ENCODE data around the gene PROM1.

The PROM1 gene

GRCh38 chr4:15944895-15945294, 138.9 kb downstream of the PROM1 start:
- DNase-seq (ENCODE audit: low read depth in 2 of 2) = no peak

- DNase-seq (ENCODE audit: low read depth in 2 of 2) = no peak
Observed at GRCh38 chr4:15942283-15942682, 141.5 kb downstream of the PROM1 start.

GRCh38 chr4:15938640-15939039, 145.2 kb downstream of the PROM1 start, which contains the start of gene FGFBP1:
Gene FGFBP1, minus strand, starts transcription at chr4:15938740. Its CDS starts 2,108 bp downstream, at chr4:15936632.
- no peak for DNase-seq (ENCODE audit: low read depth in 2 of 2)

DNA sequence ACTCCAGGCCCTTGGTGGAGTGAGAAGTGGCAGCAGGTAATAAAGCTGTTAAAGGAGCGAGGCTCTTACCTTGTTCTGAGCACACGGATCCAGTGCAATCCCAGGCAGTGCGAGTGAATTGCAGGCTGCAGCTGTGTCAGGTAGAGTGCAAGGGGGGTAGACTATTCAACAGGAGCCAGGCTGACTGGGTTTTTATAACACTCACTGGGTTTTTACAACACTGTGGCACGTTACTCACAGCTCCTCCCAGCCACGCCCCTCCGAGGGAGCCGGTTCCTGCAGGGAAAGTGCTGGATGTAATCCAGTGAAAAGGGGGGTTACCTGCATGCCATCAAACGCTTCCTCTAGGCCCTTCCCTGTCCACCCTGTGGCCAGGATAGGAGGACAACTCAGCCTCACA, 145.6 kb downstream of the PROM1 start:
- no peak for DNase-seq (ENCODE audit: low read depth in 2 of 2)

GRCh38 chr4:15936495-15936894, 147.3 kb downstream of the PROM1 start:
- DNase-seq (ENCODE audit: low read depth in 2 of 2) = no peak

- DNase-seq (ENCODE audit: low read depth in 2 of 2) = no peak
Observed at GRCh38 chr4:15935504-15936402, 148.1 kb downstream of the PROM1 start.

- no peak for DNase-seq (ENCODE audit: low read depth in 2 of 2)
Observed at GRCh38 chr4:15934259-15934658, 149.6 kb downstream of the PROM1 start.

GRCh38 chr4:15931451-15932210, 152.2 kb downstream of the PROM1 start:
- DNase-seq (ENCODE audit: low read depth in 2 of 2) = no peak

DNA sequence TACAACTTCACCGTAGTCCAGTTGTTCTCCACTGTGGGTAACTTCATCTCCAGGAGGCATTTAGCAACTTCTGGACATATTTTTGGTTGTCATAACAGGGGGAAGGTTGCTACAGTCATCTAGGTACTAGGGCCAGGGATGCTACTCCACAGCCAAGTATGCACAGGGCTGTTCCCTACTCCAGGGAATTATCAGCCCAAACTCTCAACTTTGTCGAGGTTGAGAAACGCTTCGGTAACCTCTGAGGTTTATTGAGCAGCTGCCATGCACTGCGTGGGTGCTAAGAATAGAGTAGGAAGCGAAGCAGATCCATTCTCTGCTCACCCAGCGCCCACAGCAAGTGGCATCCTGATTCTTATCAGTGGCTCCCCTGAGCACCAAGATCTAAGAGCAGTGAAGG, 153.5 kb downstream of the PROM1 start:
- DNase-seq (ENCODE audit: low read depth in 2 of 2) = no peak

GRCh38 chr4:15929540-15929939, 154.3 kb downstream of the PROM1 start:
- DNase-seq (ENCODE audit: low read depth in 2 of 2) = no peak

DNA sequence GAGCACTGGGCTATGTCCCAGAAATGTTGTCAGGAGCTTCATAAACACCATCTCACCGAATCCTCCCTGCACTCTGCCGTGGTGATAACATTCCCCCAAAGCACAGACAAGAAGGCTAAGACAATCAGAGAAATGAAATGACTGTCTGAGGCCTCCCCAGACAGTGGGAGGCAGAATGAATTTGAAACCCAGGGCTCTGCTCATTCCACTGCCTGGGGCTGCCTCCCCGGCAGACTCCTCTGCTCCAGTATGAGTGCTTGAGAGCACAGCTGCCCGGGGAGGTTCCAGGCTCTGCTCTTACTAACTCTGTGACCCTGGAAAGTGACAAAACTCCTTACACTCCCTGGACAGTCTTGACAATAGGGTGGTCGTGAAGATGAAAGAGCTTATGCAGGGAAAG, 154.9 kb downstream of the PROM1 start:
- no peak for DNase-seq (ENCODE audit: low read depth in 2 of 2)

DNA sequence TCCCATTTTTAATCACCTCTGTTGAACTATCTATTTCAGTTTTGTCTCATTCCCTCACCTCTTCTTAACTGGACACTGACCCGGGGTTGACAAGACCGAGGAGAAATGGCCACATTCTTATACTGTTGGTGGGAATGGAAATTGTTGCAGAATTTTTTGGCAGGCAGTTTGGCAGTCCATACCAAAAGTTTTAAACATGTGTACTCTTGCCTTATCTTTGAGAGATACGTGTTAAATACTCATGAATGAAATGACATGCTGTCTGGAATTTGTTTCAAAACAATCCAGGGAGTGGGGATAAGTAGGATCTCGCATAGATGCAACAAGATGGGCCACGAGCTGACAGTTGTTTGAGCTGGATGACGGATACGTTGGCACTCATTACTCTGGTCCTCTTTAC, 157.3 kb downstream of the PROM1 start:
- DNase-seq (ENCODE audit: low read depth in 2 of 2) = no peak

DNA sequence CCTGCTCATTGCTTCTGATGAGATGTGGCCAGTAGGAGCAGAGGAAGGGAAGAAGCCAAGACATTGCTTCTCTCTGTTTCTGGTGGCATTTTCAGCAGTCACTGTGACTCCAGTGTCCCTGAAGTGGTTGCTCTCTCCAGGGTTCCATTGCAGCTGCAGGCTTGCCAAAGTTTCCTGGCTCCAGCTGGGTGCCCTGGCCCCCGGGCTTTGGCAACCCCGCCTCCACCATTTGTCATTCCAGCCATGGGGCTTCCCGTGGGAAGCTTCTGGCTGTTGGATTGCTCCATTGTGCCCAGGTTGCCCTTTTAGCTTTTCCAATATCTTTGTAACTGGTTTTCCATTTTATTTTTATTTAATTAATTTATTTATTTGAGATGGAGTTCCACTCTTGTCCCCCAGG, 158.0 kb downstream of the PROM1 start:
- DNase-seq (ENCODE audit: low read depth in 2 of 2) = no peak

- DNase-seq (ENCODE audit: low read depth in 2 of 2) = no peak
Observed at GRCh38 chr4:15921592-15921932, 162.3 kb downstream of the PROM1 start.

DNA sequence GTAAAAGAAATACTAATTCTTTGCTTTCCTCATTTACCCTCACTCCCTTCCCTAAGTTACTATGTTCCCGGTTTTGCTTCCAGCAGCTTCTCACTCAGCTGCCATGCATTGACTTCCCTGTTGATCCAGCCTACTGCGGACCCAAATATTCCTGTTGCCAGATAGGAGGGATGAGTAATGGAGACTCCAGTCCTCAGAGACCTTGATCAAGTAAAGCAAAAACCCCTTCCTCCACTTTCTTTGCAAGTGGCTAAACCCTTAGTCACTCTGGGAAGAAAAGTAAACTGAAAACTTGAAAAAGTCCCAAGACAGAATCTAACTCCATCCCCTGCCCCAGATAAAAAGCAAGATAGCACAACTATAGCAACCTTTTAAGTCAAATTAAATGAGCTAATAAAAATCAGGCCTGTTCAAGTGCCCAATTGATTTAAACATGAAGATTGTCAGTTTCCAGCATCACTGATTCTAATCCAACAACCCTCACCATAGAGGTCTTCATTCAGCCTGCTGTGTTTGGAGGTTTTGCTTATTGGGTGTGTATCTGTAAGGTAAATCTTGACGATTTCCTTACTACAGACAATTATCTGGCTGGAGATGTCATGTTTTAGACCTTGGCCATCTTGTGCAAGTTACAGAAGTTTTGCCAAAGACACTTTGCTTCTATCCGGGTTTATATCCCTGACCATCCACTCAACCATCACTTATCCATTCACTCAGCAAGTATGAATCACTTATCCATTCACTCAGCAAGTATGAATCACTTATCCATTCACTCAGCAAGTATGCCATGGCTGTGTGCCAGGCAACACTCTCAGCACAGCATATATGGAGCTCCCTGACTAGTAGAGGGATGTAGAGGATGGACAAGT, 162.9 kb downstream of the PROM1 start:
- no peak for DNase-seq (ENCODE audit: low read depth in 2 of 2)

DNA sequence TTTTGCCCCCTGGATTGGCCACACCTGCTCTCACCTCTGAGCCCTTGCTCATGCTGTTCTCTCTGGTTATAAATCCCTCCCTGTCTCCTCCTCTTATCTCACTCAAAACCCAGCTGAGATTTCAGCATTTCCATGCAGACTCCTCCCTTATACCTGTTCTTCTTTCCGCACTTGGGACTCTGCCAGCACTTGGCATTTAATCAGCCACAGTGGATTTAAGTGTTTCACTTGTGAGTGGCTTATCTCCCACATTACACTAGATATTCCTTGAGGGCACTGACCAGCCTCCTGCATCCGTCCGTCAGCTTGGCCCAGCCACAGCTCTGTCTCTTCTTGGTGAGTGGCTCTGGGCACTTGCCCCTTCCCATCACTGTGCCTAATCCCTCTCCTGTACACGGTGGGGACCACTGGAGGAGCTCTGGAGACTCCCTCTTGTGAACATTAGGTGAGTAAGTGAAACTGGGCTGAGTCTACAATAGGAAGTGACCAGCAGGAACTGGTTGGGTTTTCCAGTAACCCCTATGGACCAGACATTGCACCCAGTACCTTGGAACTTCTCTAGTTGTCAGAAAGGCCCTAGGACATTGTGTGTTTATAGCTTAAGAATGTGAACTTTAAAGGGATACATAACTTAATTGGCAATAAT, 165.2 kb downstream of the PROM1 start:
- DNase-seq (ENCODE audit: low read depth in 2 of 2) = no peak
